ENCODE measurements around the gene REPS2. TPM values are rescaled to one million over a fixed set of nuclear protein-coding genes. Genes with fewer than 3 reads are reported as not detected.
A peak's percentile ranks its signal among the peaks of the same experiment; 100 is the strongest.

The REPS2 gene
- total RNA-seq (15.6 TPM), polyA plus RNA-seq (1.3 TPM)

DNA sequence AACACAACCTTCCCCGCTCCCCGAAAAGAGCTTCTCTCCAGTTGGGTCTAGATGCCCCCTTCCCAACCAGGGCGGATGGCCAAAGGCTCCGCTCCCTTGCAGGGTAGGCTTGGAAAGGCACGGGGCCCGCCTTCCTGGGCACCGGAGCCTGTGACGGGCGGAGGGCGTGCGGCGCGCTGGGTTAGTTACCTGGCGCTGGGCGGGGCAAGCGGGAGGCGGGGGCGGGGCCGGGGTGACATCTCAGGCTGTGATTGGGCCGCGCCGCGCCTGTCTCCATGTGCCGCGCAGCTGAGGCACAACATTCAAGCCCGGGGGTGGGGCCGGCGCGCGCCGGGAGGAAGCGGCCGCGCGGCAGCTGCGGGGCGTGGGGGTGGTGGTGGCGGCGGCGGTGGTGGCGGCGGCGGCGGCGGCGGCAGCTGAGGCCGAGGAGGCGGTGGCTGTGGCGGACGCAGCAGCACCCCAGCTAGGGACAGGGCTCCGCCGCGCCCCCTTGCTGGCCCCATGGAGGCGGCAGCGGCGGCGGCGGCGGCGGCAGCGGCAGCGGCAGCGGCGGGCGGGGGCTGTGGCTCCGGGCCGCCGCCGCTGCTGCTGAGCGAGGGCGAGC, at the start of gene REPS2:
Gene REPS2, plus strand, starts transcription at position 298 of the 604 bp plus-strand sequence. Its CDS starts 204 bp downstream, at position 502.
- WGBS: 2% methylated on average over 32 of the region's 71 CpGs
- Histone ChIP-seq H3K4me1 (ENCODE audit: insufficient read depth) (no peaks in the 10 kb centered on the region), H3K27ac (ENCODE audit: low read depth) (peak within 1 kb of the TSS; percentile 23), H3K36me3 (ENCODE audit: insufficient read depth) (no peaks in the 10 kb centered on the region), H3K4me3 (ENCODE audit: low read depth, low read length) (peak within 1 kb of the TSS; percentile 78)
- DNase-seq (ENCODE audit: extremely low spot score): no peak

- no peak for DNase-seq (ENCODE audit: extremely low spot score)
- H3K4me1 ChIP-seq (ENCODE audit: insufficient read depth): no peaks in the 10 kb centered on the region
- no peak overlapping the region for H3K27ac ChIP-seq (ENCODE audit: low read depth)
- no peak overlapping the region for H3K4me3 ChIP-seq (ENCODE audit: low read depth, low read length)
- H3K36me3 ChIP-seq (ENCODE audit: insufficient read depth): no peaks in the 10 kb centered on the region
- 88% methylated on average over 2 of the region's 2 CpGs for WGBS
Observed at GRCh38 chrX:16897445-16897844, 49.0 kb upstream of the REPS2 start.

GRCh38 chrX:16903274-16904022, 43.0 kb upstream of the REPS2 start:
- Histone ChIP-seq H3K4me1 (ENCODE audit: insufficient read depth) (no peaks in the 10 kb centered on the region), H3K4me3 (ENCODE audit: low read depth, low read length) (no peak overlapping the region), H3K27ac (ENCODE audit: low read depth) (no peak overlapping the region), H3K36me3 (ENCODE audit: insufficient read depth) (no peaks in the 10 kb centered on the region)
- no peak for DNase-seq (ENCODE audit: extremely low spot score)
- WGBS: 79% methylated on average over 8 of the region's 8 CpGs

DNA sequence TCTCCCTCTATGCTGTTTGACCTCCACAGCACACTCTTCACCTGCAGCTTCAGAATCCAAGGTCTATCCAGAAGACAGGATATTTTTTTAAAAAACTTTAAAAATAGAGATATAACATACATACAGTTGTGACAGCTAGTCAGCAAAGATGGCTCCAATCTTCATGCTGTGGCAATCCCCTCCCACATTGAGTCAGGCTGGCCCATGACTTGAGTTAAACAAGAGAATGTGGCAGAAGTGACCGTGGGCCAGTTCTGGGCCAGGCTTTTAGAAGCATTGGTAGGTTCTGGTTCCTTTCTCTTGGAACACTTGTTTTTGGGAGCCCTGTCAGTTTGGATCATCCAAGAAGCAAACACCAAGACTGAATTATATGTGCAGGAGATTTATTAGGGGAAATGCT, 36.1 kb upstream of the REPS2 start:
- Histone ChIP-seq H3K4me1 (ENCODE audit: insufficient read depth) (no peaks in the 10 kb centered on the region), H3K36me3 (ENCODE audit: insufficient read depth) (no peaks in the 10 kb centered on the region), H3K4me3 (ENCODE audit: low read depth, low read length) (no peak overlapping the region), H3K27ac (ENCODE audit: low read depth) (no peak overlapping the region)
- no peak for DNase-seq (ENCODE audit: extremely low spot score)
- WGBS: 87% methylated on average over 1 of the region's 1 CpG

- H3K27ac ChIP-seq (ENCODE audit: low read depth): no peak overlapping the region
- H3K4me1 ChIP-seq (ENCODE audit: insufficient read depth): no peaks in the 10 kb centered on the region
- H3K4me3 ChIP-seq (ENCODE audit: low read depth, low read length): no peak overlapping the region
- no peak for DNase-seq (ENCODE audit: extremely low spot score)
- WGBS: 55% methylated on average over 3 of the region's 3 CpGs
- H3K36me3 ChIP-seq (ENCODE audit: insufficient read depth): no peaks in the 10 kb centered on the region
Observed at GRCh38 chrX:16914058-16914457, 32.4 kb upstream of the REPS2 start.

- no peak for DNase-seq (ENCODE audit: extremely low spot score)
- Histone ChIP-seq H3K36me3 (ENCODE audit: insufficient read depth) (no peaks in the 10 kb centered on the region), H3K4me3 (ENCODE audit: low read depth, low read length) (no peak overlapping the region), H3K4me1 (ENCODE audit: insufficient read depth) (no peaks in the 10 kb centered on the region), H3K27ac (ENCODE audit: low read depth) (no peak overlapping the region)
- 84% methylated on average over 4 of the region's 5 CpGs for WGBS
Observed at GRCh38 chrX:16916561-16916960, 29.9 kb upstream of the REPS2 start.

DNA sequence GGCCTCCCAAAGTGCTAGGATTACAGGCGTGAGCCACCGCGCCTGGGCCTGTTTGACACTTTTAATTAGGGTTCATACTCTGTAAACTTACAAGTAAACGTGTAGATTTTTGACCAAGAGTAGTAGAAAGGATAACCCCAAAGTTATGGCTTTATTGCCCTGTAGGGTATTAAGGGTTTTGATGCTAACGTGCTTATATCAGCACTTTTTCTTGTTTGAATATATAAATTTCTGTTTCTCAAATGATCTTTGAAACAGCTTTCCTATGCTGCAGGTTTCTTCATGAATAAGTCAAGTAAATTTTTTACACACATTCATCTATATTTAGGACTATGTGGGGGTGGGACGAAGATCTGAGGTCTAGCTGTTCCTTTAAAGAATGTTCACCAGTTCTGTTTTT, 29.3 kb upstream of the REPS2 start:
- 97% methylated on average over 6 of the region's 6 CpGs for WGBS
- no peak for DNase-seq (ENCODE audit: extremely low spot score)
- Histone ChIP-seq H3K27ac (ENCODE audit: low read depth) (no peak overlapping the region), H3K4me1 (ENCODE audit: insufficient read depth) (no peaks in the 10 kb centered on the region), H3K36me3 (ENCODE audit: insufficient read depth) (no peaks in the 10 kb centered on the region), H3K4me3 (ENCODE audit: low read depth, low read length) (no peak overlapping the region)

GRCh38 chrX:16918979-16919378, 27.5 kb upstream of the REPS2 start:
- no peak for DNase-seq (ENCODE audit: extremely low spot score)
- Histone ChIP-seq H3K4me3 (ENCODE audit: low read depth, low read length) (no peak overlapping the region), H3K27ac (ENCODE audit: low read depth) (no peak overlapping the region), H3K4me1 (ENCODE audit: insufficient read depth) (no peaks in the 10 kb centered on the region), H3K36me3 (ENCODE audit: insufficient read depth) (no peaks in the 10 kb centered on the region)

DNA sequence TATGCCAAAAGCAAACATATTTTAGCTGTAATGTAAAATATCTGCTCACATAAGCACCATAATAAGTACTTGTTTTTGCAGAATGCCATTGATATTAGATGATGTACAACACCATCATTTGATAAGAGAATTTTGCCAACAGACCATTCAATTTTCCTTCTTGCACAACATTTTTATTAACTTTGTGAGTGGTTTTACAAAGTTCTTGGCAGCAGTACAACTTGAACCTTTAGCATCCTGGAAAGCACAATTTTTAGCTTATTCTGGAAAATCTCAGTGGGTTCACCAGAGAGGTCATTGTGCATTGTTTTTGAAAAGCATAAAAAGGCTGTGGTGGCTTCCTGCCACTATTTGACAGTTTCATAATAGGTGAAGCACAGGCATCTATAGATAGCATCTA, 26.4 kb upstream of the REPS2 start:
- no peaks in the 10 kb centered on the region for H3K36me3 ChIP-seq (ENCODE audit: insufficient read depth)
- no peak overlapping the region for H3K27ac ChIP-seq (ENCODE audit: low read depth)
- no peak overlapping the region for H3K4me3 ChIP-seq (ENCODE audit: low read depth, low read length)
- no peaks in the 10 kb centered on the region for H3K4me1 ChIP-seq (ENCODE audit: insufficient read depth)
- no peak for DNase-seq (ENCODE audit: extremely low spot score)

GRCh38 chrX:16923157-16923556, 23.3 kb upstream of the REPS2 start:
- no peaks in the 10 kb centered on the region for H3K4me1 ChIP-seq (ENCODE audit: insufficient read depth)

GRCh38 chrX:16924631-16925480, 21.6 kb upstream of the REPS2 start:
- peak; percentile 40 for DNase-seq (ENCODE audit: extremely low spot score)
- H3K27ac ChIP-seq (ENCODE audit: low read depth): no peak overlapping the region

More at GRCh38 chrX:16923157-16923556, 23.3 kb upstream of the REPS2 start:
- WGBS: 95% methylated on average over 3 of the region's 3 CpGs
- Histone ChIP-seq H3K4me3 (ENCODE audit: low read depth, low read length) (no peak overlapping the region), H3K36me3 (ENCODE audit: insufficient read depth) (no peaks in the 10 kb centered on the region), H3K27ac (ENCODE audit: low read depth) (no peak overlapping the region)
- DNase-seq (ENCODE audit: extremely low spot score): no peak

DNA sequence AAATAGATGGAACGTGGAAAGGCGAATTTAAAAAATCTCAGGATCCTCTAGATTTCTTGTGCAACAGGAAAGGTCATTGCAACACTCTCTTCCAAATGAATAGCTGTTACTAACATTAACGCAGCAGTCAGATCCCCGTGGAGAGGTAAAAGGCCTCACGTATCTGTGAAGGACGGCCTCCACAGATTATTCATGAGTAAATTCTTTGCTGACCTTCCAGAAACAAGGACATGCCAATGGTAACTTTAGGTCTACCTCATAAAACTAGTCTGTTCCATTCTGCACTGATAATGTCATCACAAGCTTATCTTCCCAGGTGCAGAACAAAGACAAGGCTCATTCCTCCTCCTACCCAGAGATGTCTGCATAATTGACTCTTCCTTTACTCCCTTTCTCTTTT, 16.1 kb upstream of the REPS2 start:
- no peak overlapping the region for H3K4me3 ChIP-seq (ENCODE audit: low read depth, low read length)
- H3K36me3 ChIP-seq (ENCODE audit: insufficient read depth): no peaks in the 10 kb centered on the region
- no peak for DNase-seq (ENCODE audit: extremely low spot score)
- 84% methylated on average over 6 of the region's 6 CpGs for WGBS
- peak overlapping the region; percentile 10 for H3K27ac ChIP-seq (ENCODE audit: low read depth)
- no peaks in the 10 kb centered on the region for H3K4me1 ChIP-seq (ENCODE audit: insufficient read depth)

More at GRCh38 chrX:16924631-16925480, 21.6 kb upstream of the REPS2 start:
- Histone ChIP-seq H3K4me1 (ENCODE audit: insufficient read depth) (no peaks in the 10 kb centered on the region), H3K4me3 (ENCODE audit: low read depth, low read length) (no peak overlapping the region), H3K36me3 (ENCODE audit: insufficient read depth) (no peaks in the 10 kb centered on the region)
- 86% methylated on average over 1 of the region's 1 CpG for WGBS

GRCh38 chrX:16931371-16931770, 15.1 kb upstream of the REPS2 start:
- WGBS: 52% methylated on average over 3 of the region's 3 CpGs
- no peak for DNase-seq (ENCODE audit: extremely low spot score)
- no peaks in the 10 kb centered on the region for H3K4me1 ChIP-seq (ENCODE audit: insufficient read depth)
- H3K4me3 ChIP-seq (ENCODE audit: low read depth, low read length): no peak overlapping the region
- no peaks in the 10 kb centered on the region for H3K36me3 ChIP-seq (ENCODE audit: insufficient read depth)
- no peak overlapping the region for H3K27ac ChIP-seq (ENCODE audit: low read depth)
